Sigmoid colon (tissue), 4 donors: ENCODE results near the gene ARHGAP28.

Experiments used
- EP300 ChIP-seq, 4 donors: sonication (generic); formaldehyde crosslinking; IDR thresholded peaks; one replicate each; pipeline ENCODE4 v1.6.1; 2017; ENCODE audit warnings: antibody characterized with exemption in 4 of 4
- POLR2A ChIP-seq, 2 donors: fragments of 450-650 bp; IDR thresholded peaks; one replicate each; pipeline ENCODE4 v1.6.1; 2016; ENCODE audit warnings: antibody characterized with exemption in 2 of 2, mild to moderate bottlenecking in 2 of 2, moderate library complexity in 2 of 2
- POLR2AphosphoS5 ChIP-seq, 4 donors: sonication (generic); formaldehyde crosslinking; IDR thresholded peaks; one replicate each; pipeline ENCODE4 v1.6.1; 2017; ENCODE audit warnings: antibody characterized with exemption in 4 of 4
- TF ChIP-seq, protein P1 (sequence below), 4 experiments: fragments of 450-650 bp in 3 of 4; fragments of 200-600 bp in 1 of 4; IDR thresholded peaks; one replicate each; pipeline ENCODE4 v1.5.1; 2016 to 2019; ENCODE audit warnings: antibody characterized with exemption in 4 of 4, mild to moderate bottlenecking in 3 of 4, moderate library complexity in 2 of 4

DNA sequence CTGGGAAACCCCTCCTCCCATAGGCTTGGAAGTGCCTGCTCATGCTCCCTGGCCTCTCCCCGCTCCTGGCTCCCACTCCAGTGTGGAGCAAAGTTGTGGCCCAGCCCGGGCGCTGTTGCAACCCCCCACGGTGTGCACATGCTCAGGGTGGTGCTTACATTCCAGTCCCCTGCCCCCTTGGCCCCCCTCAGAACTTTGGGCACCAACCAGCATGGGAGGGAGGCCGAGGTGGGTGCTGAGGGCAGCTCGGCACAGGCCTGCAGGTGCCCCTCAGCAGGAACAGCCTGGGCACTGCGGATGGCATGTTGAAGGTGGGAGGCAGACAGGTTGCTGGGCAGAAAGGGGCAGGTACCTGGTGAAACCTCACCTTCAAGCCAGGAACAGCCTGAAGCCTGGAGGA lies 125.3 kb downstream of the ARHGAP28 start:
- TF ChIP-seq, protein P1, sequence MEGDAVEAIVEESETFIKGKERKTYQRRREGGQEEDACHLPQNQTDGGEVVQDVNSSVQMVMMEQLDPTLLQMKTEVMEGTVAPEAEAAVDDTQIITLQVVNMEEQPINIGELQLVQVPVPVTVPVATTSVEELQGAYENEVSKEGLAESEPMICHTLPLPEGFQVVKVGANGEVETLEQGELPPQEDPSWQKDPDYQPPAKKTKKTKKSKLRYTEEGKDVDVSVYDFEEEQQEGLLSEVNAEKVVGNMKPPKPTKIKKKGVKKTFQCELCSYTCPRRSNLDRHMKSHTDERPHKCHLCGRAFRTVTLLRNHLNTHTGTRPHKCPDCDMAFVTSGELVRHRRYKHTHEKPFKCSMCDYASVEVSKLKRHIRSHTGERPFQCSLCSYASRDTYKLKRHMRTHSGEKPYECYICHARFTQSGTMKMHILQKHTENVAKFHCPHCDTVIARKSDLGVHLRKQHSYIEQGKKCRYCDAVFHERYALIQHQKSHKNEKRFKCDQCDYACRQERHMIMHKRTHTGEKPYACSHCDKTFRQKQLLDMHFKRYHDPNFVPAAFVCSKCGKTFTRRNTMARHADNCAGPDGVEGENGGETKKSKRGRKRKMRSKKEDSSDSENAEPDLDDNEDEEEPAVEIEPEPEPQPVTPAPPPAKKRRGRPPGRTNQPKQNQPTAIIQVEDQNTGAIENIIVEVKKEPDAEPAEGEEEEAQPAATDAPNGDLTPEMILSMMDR (IDR thresholded peaks at IDR 0.05): no peak
- TF ChIP-seq EP300 (IDR thresholded peaks at IDR 0.05) (no peak), POLR2AphosphoS5 (IDR thresholded peaks at IDR 0.05) (no peak), POLR2A (IDR thresholded peaks at IDR 0.05) (no peak)
